ENCODE data around the gene SGTA.

Gene SGTA

DNA sequence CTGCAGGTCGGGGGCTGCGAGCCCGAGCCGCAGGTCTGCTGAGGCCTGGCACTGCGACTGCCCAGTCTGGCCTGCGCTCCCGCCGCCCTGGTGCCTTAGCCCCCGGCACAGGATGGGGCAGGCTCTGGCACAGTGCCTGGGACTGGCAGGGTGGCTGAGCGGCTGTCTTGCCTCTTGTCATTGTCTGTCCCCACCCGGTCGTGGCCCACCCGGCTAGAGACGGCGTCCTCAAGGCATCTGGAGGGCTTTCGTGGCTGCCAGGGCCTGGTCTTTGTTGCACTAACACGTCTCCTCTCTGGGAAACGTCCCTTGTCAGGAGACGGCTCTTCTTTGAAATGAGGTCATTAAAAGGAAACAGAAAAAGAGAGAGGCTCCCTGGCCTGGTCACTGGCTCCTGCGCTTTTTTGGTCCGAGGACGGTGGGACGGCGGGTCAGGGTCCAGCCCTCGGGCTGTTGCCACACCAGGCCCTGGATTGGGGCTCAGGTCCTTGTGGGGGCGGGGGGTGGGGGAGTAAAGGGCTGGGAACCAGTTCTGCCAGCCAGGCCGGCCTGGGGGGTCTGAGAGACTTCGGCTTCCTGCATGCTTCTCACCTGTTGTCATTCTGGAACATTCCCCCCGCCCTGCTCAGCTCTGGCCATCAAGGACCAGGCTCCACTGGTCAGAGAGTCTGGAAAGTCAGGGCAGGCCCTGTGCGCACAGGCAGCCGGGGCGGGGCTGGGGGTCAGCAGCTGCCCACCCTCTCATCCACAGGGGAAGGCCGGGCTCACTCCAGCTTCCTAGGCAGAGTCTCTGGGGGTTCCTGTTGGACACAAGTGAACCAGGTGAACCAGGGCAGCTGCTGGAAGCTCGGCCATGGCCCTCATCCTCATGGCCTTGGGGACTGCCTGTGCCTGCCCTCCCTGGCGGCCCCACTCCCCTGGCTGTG lies 30.4 kb upstream of the SGTA start:
- Histone ChIP-seq H3K27ac (no peak overlapping the region), H3K4me3 (no peak overlapping the region)
- no peak for DNase-seq (ENCODE audit: low spot score)
- TF ChIP-seq, protein P1, sequence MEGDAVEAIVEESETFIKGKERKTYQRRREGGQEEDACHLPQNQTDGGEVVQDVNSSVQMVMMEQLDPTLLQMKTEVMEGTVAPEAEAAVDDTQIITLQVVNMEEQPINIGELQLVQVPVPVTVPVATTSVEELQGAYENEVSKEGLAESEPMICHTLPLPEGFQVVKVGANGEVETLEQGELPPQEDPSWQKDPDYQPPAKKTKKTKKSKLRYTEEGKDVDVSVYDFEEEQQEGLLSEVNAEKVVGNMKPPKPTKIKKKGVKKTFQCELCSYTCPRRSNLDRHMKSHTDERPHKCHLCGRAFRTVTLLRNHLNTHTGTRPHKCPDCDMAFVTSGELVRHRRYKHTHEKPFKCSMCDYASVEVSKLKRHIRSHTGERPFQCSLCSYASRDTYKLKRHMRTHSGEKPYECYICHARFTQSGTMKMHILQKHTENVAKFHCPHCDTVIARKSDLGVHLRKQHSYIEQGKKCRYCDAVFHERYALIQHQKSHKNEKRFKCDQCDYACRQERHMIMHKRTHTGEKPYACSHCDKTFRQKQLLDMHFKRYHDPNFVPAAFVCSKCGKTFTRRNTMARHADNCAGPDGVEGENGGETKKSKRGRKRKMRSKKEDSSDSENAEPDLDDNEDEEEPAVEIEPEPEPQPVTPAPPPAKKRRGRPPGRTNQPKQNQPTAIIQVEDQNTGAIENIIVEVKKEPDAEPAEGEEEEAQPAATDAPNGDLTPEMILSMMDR (IDR thresholded peaks at IDR 0.05): no peak

DNA sequence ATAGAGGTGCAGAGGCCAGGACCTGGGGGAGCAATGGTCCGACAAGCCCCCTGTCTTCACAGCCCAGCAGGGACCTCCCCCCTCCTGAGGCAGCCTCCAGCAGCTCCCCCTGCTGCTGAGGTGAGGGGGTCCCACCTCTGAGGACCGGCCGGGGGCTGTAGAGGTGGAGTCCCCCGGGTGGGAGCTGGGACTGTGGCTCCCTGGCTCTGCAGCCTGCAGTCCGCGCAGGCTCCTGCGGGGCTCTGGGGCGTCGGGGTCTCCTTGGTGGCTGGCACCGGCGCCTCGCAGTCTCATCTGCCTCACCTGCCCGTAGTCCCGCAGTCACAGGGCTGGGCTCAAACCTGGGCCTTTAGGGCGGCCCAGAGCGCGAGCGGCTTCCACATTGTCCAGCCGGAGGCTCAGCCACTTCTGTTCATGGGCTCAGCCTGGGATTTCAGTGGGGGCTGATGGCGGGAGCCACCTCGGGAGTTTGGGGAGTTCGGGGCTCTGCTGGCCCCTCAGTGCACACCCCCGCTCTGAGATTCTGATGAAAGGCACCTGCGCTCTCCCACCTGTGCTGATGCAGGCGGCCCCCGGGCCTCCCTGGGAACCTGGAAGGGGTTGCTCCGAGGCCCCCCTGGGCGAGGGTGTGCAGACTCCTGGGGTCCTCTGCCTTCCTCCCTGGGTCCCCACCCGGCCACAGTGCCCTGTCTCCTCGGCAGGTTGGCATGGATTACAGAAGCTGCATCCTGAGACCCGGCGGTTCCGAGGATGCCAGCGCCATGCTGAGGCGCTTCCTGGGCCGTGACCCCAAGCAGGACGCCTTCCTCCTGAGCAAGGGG lies 29.6 kb upstream of the SGTA start:
- no peak overlapping the region for H3K4me3 ChIP-seq

DNA sequence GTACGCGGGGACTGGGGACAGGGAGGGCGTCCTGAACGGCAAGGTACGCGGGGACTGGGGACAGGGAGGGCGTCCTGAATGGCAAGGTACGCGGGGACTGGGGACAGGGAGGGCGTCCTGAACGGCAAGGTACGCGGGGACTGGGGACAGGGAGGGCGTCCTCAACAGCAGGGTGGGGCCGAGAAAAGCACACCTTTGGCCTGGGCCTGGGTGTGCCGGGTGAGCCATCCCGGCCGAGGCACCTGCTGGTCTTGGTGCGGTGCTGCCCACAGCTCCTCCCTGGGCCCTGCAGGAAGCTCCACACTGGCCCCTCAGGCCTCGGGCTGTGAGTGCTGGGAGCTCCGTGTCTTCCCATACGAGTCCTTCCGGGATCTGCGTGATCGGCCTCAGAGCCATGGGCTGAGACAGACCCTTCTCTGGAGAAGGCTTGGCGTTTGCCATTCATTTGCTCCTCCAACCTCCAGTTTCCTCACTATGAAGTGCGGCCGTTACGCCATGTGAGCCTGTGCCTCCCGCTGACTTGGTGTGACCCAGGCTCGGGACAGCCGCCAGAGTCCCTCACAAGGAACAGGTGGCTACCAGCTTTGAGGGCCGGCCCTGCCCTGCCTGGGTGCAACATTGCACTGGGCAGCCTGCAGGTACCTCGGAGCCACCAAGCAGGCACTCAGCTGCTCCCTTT lies 28.8 kb upstream of the SGTA start:
- Histone ChIP-seq H3K27ac (no peak overlapping the region), H3K4me3 (no peak overlapping the region)
- TF ChIP-seq, protein P1 (IDR thresholded peaks at IDR 0.05): no peak
- DNase-seq (ENCODE audit: low spot score): no peak

More for the DNA sequence above, 29.6 kb upstream of the SGTA start:
- no peak for DNase-seq (ENCODE audit: low spot score)
- TF ChIP-seq, protein P1 (IDR thresholded peaks at IDR 0.05): no peak
- H3K27ac ChIP-seq: no peak overlapping the region

DNA sequence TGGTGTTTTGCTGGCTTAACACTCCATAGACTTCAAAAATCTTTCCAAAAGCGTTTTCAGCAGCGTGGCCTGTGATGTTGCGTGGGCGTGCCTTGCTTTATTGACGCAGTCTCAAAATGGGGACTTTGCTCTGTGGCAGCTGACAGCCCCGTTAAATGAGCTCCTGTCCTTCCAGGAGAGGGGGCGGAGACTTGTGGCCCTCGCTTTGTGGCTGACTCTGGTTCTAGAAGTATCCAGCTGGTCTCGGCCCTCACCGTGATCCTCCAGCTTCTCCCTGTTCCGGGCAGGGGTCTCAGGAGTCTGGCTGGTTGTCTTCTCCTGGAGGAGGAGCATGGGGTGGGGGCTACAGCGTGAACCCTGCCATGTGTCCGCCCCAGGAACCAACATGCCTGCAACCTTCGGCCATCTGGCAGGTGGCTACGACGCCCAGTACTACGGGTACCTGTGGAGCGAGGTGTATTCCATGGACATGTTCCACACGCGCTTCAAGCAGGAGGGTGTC lies 28.2 kb upstream of the SGTA start:
- Histone ChIP-seq H3K27ac (no peak overlapping the region), H3K4me3 (no peak overlapping the region)
- DNase-seq (ENCODE audit: low spot score): no peak
- TF ChIP-seq, protein P1 (IDR thresholded peaks at IDR 0.05): no peak

DNA sequence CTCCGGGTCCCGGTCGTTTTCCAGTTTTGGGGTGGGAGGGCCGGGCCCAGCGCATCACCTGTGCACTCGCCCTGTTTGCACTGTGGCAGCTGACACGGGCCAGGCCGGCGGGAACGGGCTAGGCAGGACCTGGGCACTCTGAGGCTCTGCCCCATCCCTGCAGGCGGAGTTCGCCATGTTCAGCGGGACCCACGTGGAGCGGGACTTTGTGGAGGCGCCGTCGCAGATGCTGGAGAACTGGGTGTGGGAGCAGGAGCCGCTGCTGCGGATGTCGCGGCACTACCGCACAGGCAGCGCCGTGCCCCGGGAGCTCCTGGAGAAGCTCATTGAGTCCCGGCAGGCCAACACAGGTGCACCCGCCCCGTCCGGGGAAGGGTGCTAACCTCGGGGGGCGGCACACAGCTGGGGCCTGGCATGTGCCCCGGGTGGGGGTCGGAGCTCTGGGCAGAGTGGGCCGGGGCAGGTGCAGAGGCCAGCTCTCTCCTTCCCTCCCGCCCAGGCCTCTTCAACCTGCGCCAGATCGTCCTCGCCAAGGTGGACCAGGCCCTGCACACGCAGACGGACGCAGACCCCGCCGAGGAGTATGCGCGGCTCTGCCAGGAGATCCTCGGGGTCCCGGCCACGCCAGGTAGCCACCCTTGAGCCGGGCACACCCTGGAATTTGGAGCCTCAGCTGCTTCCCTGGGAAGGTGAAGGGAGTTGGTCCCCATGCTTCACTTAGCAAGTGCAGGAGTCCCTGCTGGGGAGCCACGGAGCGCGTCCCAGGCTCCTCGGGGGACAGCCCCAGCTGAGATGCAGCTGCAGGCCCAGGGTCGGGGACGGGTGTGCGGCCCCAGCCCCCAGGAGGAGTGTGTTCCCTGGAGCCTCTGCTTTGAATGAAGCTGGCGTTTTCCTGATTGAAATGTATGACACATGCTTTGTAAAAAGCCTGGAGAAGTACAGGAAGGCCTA lies 27.3 kb upstream of the SGTA start:
- no peak overlapping the region for H3K4me3 ChIP-seq
- no peak for DNase-seq (ENCODE audit: low spot score)
- TF ChIP-seq, protein P1 (IDR thresholded peaks at IDR 0.05): no peak
- H3K27ac ChIP-seq: no peak overlapping the region

Measured in coronary artery (tissue), 2 donors.